ENCODE results near the gene SLC17A5.
"Not testable (repeated sequence)": the region's sequence is repeated elsewhere in the genome, so short reads cannot be mapped to it uniquely, and the experiment has no call there.

SLC17A5 gene

DNA sequence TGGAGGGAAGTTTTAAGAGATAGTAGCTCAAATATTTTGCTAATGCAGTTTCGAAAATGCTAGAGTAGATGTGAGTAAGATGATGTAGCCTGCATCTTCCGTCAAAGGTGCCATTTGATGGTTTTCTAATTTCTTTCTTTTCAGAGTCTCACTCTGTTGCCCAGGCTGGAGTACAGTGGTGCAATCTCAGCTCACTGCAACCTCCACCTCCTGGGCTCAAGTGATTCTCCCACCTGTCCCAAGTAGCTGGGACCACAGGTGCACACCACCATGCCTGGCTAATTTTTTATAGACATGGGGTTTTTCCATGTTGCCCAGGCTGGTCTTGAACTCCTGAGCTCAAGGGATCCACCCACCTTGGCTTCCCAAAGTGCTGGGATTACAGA, 87.3 kb downstream of the SLC17A5 start:
- not testable (repeated sequence) for DNase-seq (ENCODE audit: low read depth)

DNA sequence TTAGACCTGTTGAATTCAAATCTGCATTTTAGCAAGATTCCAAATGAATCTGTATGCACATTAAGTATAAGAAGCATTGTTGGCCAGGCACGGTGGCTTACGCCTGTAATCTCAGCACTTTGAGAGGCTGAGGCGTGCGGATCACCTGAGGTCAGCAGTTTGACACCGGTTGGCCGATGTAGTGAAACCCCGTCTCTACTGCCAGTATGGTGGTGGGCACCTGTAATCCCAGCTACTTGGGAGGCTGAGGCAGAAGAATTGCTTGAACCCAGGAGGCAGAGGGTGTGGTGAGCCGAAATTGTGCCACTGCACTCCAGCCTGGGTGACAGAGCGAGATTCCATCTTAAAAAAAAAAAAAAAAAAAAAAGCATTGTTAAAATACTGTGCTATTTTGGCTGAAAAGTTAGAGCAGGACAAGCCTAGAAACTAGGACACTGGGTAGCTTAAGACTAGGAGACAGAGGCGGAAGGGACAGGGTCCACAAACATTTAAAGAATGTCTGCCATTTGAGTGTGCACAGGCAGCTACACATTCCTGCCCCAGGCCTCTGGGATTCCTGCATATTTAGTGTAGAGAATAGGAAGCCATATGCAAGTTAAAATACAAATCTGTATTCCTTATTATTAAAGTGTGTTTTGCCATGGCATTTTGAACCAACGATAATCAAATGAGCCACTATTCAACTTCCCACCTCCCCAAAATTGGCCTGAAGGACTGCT, 87.9 kb downstream of the SLC17A5 start:
- no peak for DNase-seq (ENCODE audit: low read depth)

DNA sequence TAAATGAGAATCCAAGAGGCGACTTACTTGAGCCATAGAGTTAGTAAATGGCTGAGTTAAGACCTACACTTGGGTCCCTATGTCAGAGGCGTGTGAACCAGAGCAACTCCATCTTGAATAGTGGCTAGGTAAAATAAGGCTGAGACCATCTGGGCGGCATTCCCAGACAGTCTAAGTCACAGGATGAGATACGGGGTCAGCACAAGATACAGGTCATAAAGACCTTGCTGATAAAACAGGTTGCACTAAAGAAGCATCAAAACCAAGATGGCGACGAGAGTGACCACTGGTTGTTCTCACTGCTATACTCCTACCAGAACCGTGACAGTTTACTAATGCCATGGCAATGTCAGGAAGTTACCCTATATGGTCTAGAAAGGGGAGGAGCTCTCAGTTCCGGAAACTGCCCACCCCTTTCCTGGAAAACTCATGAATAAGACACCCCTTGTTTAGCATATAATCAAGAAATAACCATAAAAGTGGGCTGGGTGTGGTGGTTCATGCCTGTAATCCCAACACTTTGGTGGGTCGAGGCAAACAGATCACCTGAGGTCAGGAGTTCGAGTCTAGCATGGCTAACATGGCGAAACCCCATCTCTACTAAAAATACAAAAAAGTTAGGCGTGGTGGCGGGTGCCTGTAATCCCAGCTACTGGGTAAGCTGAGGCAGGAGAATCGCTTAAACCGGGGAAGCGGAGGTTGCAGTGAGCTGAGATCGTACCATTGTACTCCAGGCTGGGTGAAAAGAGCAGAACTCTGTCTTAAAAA, 89.0 kb downstream of the SLC17A5 start:
- DNase-seq (ENCODE audit: low read depth): no peak

DNA sequence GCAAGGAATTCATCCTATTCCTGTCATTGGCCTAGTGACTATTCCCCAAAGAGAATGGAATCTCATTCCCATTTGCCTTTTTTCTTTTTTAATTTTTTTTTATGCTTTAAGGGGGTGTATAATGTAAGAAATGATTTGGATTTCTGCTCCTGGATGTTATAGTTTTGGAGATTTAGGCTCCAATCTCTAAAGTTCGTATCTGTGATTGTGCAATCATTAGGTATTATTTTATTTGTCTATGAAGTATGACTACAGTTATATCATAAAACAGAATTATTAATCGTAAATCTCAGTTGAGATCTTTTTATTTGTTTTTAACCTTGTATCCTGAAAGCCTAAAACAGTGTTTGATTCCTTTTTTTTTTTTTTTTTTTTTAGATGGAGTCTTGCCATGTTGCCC, 91.2 kb downstream of the SLC17A5 start:
- no peak for DNase-seq (ENCODE audit: low read depth)

DNA sequence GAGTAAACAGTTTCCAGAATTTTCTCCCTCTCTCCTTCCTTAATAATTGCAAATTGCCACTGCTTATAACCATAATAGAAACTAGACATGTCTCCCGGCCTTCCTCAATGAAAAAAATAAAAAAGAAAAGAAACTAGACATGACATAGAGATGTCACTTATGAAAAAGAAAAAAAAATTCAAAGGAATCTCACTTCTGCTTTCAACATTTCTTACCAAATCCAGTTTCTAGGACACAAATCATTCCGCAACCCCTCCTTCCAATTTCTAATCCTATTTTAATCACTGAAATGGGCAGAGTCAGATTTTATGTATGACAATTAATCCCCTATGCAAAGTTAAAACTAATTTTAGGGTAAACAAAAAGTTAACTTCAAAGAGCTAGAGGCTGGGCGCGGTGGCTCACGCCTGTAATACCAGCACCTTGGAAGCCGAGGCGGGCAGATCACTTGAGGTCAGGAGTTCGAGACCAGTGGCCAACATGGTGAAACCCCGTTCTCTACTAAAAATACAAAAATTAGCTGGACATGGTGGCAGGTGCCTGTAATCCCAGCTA, 92.9 kb downstream of the SLC17A5 start:
- no peak for DNase-seq (ENCODE audit: low read depth)

DNA sequence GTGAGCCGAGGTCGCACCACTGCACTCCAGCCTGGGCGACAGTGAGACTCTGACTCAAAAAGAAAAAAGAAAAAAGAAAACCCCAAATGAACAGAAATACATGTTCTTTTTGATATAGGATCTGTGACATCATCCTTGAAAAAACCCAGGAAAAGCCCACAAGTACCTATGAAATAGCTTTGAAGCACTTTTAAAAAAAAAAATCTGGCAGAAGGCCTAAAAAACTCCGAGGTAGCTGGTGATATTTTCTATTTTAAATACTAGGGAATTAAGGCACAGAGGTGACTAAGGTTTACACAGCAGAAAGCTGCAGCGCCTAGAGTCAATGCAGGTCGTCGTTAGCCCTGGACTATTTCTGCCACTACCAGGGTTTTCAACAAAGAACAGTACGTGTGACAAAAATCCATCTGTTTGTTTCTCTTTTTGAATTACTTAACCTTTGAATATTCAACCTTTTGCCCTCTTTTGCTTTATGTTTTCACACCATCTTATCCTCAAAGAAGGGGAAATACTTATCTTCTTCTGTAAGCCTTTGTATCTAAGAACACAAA, 93.5 kb downstream of the SLC17A5 start:
- DNase-seq (ENCODE audit: low read depth): no peak

DNA sequence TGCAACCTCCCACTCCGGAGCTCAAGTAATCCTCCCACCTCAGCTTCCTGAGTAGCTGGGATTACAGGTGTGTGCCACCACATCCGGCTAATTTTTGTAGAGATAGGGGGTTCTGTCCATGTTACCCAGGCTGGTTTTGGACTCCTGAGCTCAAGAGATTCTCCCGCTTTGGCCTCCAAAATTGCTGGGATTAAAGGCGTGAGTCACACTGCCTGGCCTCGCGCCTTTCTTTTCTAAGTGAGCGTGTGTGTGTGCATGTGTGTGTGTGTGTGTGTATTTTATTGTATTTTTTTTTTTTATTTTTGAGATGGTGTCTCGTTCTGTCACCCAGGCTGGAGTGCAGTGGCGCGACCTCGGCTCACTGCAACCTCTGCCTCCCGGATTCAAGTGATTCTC, 94.4 kb downstream of the SLC17A5 start:
- DNase-seq (ENCODE audit: low read depth): not testable (repeated sequence)

DNA sequence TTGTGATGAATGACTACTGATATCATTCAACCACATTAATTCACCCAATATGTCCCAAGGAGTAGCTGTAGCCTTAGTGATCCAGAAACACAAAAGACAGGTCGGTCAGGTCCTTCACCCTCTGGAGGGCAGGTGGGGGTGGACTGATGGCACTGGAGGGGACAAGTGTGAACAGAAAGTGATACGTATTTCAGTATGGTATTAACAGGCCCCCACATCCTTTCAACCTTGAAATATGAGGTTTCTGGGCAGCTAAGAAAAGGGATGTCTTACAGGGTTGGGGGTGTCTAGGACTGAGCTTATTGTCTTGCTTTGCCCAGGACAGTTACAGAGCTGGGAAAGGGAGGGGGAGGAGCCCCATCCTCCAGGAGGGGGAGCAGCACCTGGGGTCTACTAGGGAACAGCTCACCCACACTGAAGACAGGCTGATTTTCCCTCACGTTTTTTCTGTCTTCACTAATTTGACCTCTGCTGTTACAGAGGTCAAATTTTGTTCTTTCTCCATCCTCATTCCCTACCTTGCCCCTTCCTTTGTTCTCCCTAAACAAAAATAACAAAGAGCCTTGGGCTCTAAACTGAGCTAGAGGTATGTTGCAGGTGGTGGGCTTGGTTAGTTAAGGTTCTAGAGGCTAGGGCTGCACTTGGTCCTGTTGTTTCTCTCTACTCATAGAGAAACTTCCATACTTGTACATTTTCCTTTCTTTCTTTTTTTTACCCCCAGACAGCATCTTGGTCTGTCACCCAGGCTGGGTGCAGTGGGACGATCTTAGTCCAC, 95.0 kb downstream of the SLC17A5 start:
- no peak for DNase-seq (ENCODE audit: low read depth)

DNA sequence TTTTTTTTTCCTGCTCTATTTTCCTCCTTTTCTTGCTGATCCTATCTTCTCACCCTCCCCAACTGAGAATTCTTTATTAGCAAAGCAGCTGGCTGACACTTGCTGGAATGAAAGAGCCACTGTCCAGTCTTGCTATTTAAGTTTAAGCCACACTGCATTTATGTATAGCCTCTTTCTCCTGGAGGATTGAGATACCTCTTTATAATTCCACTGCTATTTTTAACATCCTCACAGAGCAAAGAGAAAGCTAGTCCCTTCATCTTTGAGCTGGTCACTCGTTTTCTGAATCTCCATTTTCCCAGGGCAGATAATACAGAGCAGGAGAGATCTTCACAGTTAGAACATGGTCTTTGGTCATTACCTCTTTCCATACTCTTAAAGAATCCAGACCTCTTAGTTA, 97.0 kb downstream of the SLC17A5 start:
- no peak for DNase-seq (ENCODE audit: low read depth)

DNA sequence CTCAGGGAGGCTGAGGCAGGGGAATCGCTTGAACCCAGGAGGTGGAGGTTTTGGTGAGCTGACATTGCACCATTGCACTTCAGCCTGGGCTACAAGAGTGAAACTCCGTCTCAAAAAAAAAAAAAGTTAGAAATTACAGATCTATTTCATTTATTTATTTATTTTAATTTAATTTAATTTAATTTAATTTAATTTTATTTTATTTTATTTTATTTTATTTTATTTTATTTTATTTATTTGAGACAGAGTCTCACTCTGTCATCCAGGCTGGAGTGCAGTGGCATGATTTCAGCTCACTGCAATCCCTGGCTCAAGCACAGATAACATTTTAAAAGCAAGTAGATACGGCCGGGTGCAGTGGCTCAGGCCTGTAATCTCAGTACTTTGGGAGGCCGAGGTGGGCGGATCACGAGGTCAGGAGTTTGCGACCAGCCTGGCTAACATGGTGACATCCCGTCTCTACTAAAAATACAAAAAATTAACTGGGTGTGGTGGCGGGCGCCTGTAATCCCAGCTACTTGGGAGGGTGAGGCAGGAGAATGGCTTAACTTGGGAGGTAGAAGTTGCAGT, 98.3 kb downstream of the SLC17A5 start:
- DNase-seq (ENCODE audit: low read depth): not testable (repeated sequence)

DNA sequence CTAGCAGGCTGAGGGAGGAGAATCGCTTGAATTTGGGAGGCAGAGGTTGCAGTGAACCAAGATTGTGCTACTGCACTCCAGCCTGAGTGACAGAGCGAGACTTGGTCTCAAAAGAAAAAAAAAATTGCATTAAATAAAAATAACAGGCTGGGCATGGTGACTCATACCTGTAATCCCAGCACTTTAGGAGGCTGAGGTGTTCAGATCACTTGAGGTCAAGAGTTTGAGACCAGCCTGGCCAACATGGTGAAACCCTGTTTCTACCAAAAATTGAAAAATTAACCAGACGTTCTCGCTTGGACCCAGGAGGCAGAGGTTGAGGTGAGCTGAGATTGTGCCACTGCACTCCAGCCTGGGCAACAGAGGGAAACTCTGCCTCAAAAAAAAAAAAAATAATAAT, 102.7 kb downstream of the SLC17A5 start:
- not testable (repeated sequence) for DNase-seq (ENCODE audit: low read depth)

DNA sequence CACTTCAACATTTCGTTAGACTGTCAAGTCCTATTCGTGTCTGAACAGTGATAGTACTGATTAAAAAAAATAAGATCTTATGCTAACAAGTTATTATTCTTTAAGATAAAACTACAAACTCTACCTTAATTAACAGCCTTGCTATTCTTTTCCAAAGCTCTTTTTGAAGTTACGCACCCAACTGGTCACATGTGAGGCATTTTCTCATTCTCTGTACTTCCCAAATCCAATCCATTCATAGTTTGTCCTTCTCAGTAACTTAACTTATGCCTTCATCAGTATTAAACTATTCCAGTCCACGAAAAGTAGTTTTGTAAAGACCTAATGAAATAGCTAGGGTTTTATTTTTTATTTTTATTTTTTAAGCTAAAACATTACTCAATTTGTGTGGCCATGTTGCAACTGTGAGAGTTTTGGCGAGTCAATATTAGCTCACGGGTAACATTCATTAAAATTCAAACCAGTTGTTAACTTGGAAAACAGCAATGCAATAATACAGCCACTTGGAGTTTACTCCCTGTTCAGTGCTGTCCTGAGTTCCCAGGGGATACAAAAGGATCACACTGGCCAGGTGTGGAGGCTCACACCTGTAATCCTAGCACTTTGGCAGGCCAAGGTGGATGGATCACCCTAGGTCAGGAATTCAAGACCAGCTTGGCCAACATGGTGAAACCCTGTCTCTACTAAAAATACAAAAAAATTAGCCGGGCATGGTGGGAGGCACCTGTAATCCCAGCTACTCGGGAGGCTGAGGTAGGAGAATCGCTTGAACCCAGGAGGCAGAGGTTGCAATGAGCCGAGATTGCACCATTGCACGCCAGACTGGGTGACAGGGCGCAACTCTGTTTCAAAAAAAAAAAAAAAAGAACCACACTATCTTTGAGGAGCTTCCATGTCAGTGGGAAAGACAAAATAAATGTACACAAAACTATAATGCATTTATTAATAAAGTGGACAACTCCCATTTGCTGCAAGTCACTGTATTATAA, 105.0 kb downstream of the SLC17A5 start:
- no peak for DNase-seq (ENCODE audit: low read depth)

DNA sequence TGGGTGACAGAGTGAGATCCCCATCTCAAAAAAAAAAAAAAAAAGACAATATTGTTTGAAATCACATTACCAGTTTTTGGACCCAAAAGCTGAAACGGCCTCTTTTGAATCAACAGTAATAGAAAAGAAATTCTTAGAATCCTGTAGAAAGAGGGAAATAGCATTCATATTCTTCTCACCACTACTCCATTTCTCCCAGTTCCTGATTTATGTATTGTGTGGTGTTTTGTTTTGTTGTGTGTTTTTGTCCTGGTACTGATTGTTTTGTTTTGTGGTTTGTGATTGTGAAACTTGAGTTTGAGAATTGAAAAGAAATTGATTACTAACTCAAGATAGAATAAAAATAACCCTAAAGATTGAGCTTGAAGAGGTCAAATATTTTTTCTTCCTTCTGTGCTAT, 106.8 kb downstream of the SLC17A5 start:
- no peak for DNase-seq (ENCODE audit: low read depth)
